Neural progenitor cell (in vitro differentiated cells): ENCODE results near the gene OVOL1.
A peak's percentile ranks its signal among the peaks of the same experiment; 100 is the strongest.

Experiments
- EZH2 ChIP-seq: fragments of 200-600 bp; sonication (generic); IDR thresholded peaks from 2 replicates; pipeline ENCODE4 v1.6.1; 2017; ENCODE audit warnings: antibody characterized with exemption, mild to moderate bottlenecking, moderate library complexity
- TF ChIP-seq, protein P1 (sequence below): fragments of 200-600 bp; sonication (generic); IDR thresholded peaks from 2 replicates; pipeline ENCODE4 v1.5.1; 2017; ENCODE audit warnings: antibody characterized with exemption, mild to moderate bottlenecking

- TF ChIP-seq, protein P1, sequence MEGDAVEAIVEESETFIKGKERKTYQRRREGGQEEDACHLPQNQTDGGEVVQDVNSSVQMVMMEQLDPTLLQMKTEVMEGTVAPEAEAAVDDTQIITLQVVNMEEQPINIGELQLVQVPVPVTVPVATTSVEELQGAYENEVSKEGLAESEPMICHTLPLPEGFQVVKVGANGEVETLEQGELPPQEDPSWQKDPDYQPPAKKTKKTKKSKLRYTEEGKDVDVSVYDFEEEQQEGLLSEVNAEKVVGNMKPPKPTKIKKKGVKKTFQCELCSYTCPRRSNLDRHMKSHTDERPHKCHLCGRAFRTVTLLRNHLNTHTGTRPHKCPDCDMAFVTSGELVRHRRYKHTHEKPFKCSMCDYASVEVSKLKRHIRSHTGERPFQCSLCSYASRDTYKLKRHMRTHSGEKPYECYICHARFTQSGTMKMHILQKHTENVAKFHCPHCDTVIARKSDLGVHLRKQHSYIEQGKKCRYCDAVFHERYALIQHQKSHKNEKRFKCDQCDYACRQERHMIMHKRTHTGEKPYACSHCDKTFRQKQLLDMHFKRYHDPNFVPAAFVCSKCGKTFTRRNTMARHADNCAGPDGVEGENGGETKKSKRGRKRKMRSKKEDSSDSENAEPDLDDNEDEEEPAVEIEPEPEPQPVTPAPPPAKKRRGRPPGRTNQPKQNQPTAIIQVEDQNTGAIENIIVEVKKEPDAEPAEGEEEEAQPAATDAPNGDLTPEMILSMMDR = peak; percentile 85
- no peak for TF ChIP-seq EZH2
Measured at GRCh38 chr11:65779919-65780769, 6.7 kb upstream of the OVOL1 start.
